Measurements from ENCODE around the gene MMP15.
"Not testable (repeated sequence)": the region's sequence is repeated elsewhere in the genome, so short reads cannot be mapped to it uniquely, and the experiment has no call there.

The MMP15 gene

DNA sequence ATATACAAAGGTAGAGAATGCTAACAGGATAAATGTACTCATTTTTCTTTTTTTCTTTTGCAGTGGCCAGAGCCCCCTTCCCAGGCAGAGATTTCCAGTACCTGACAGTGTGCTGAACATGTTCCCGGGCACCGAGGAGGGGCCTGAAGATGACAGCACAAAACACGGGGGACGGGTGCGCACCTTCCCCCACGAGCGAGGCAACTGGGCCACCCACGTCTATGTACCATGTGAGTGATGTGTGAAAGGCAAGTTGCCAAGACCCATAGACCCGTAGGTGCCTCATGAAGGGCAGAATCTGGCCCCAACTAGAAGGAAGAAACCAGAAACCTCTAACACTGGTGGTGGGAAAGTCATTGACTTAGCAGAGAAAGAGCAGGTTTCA is 23.1 kb upstream of the MMP15 start:
- TF ChIP-seq, protein P1, sequence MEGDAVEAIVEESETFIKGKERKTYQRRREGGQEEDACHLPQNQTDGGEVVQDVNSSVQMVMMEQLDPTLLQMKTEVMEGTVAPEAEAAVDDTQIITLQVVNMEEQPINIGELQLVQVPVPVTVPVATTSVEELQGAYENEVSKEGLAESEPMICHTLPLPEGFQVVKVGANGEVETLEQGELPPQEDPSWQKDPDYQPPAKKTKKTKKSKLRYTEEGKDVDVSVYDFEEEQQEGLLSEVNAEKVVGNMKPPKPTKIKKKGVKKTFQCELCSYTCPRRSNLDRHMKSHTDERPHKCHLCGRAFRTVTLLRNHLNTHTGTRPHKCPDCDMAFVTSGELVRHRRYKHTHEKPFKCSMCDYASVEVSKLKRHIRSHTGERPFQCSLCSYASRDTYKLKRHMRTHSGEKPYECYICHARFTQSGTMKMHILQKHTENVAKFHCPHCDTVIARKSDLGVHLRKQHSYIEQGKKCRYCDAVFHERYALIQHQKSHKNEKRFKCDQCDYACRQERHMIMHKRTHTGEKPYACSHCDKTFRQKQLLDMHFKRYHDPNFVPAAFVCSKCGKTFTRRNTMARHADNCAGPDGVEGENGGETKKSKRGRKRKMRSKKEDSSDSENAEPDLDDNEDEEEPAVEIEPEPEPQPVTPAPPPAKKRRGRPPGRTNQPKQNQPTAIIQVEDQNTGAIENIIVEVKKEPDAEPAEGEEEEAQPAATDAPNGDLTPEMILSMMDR (IDR thresholded peaks at IDR 0.05; ENCODE audit: low read length): no peak
- TF ChIP-seq EZH2 (IDR thresholded peaks at IDR 0.05; ENCODE audit: borderline replicate concordance, low read length): no peak

DNA sequence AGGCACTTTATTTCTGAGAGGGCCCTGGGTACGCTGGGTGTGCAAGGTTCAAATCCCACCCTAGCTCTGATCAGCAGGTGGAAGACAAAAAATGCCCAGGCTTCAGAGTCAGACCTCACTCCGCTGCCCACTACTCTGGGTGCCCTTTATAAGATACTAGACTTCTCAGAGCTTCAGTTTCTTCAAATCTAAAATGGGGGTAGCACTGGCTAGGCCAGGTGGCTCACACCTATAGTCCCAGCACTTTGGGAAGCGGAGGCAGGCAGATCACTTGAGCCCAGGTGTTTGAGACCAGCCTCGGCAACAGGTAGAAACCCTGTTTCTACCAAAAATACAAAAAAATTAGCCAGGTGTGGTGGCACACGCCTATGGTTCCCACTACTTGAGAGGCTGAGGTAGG is 22.6 kb upstream of the MMP15 start:
- H3K79me2 ChIP-seq (ENCODE audit: insufficient read depth, low read length): no peaks in the 10 kb centered on the region
- H2AFZ ChIP-seq (ENCODE audit: low read length): no peak overlapping the region

More for the DNA sequence above, 23.1 kb upstream of the MMP15 start:
- H3K4me2 ChIP-seq (ENCODE audit: low read length): peak overlapping the region; percentile 80
- H3K9me3 ChIP-seq (ENCODE audit: low read length): no peaks in the 10 kb centered on the region
- H3K4me3 ChIP-seq (ENCODE audit: low read depth, low read length, poor library complexity, severe bottlenecking): peak overlapping the region; percentile 70
- no peaks in the 10 kb centered on the region for H3F3A ChIP-seq (ENCODE audit: insufficient read depth, low read length)
- H3K27me3 ChIP-seq (ENCODE audit: insufficient read depth, low read length): no peaks in the 10 kb centered on the region
- H3K9ac ChIP-seq (ENCODE audit: low read length): peak overlapping the region; percentile 74
- no peaks in the 10 kb centered on the region for H4K20me1 ChIP-seq (ENCODE audit: insufficient read depth, low read length)
- H3K9me2 ChIP-seq (ENCODE audit: low read depth, low read length): no peaks in the 10 kb centered on the region
- no peaks in the 10 kb centered on the region for H3K79me2 ChIP-seq (ENCODE audit: insufficient read depth, low read length)
- H3K36me3 ChIP-seq (ENCODE audit: insufficient read depth, low read length): peaks cover 39% of the 10 kb centered on the region
- peaks cover 22% of the 10 kb centered on the region for H3K4me1 ChIP-seq (ENCODE audit: insufficient read depth, low read length, severe bottlenecking)
- no peak overlapping the region for H2AFZ ChIP-seq (ENCODE audit: low read length)
- no peak overlapping the region for H3K27ac ChIP-seq (ENCODE audit: low read depth, low read length, poor library complexity, severe bottlenecking)

DNA sequence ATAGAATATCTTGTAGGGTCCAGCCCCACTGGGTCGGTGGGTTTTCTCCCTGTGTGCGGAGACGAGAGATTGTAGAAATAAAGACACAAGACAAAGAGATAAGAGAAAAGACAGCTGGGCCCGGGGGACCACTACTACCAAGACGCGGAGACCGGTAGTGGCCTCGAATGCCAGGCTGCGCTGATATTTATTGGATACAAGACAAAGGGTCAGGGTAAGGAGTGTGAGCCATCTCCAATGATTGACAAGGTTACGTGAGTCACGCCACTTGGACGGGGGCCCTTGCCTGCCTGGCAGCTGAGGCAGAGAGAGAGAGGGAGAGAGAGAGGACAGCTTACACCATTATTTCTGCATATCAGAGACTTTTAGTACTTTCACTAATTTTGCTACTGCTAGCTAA is 20.8 kb upstream of the MMP15 start:
- not testable (repeated sequence) for H3F3A ChIP-seq (ENCODE audit: insufficient read depth, low read length); H3K4me3 ChIP-seq (ENCODE audit: low read depth, low read length, poor library complexity, severe bottlenecking); H3K27ac ChIP-seq (ENCODE audit: low read depth, low read length, poor library complexity, severe bottlenecking); H2AFZ ChIP-seq (ENCODE audit: low read length); H3K27me3 ChIP-seq (ENCODE audit: insufficient read depth, low read length); H4K20me1 ChIP-seq (ENCODE audit: insufficient read depth, low read length); H3K9me3 ChIP-seq (ENCODE audit: low read length); H3K9ac ChIP-seq (ENCODE audit: low read length); H3K79me2 ChIP-seq (ENCODE audit: insufficient read depth, low read length); H3K4me2 ChIP-seq (ENCODE audit: low read length); H3K9me2 ChIP-seq (ENCODE audit: low read depth, low read length)
- Histone ChIP-seq H3K4me1 (ENCODE audit: insufficient read depth, low read length, severe bottlenecking) (peaks cover 11% of the 10 kb centered on the region), H3K36me3 (ENCODE audit: insufficient read depth, low read length) (peaks cover 37% of the 10 kb centered on the region)

More for the DNA sequence above, 22.6 kb upstream of the MMP15 start:
- H3K9ac ChIP-seq (ENCODE audit: low read length): no peak overlapping the region
- H3K4me1 ChIP-seq (ENCODE audit: insufficient read depth, low read length, severe bottlenecking): peaks cover 22% of the 10 kb centered on the region
- H3K36me3 ChIP-seq (ENCODE audit: insufficient read depth, low read length): peaks cover 37% of the 10 kb centered on the region
- no peak overlapping the region for H3K27ac ChIP-seq (ENCODE audit: low read depth, low read length, poor library complexity, severe bottlenecking)
- no peaks in the 10 kb centered on the region for H3K9me3 ChIP-seq (ENCODE audit: low read length)
- TF ChIP-seq EZH2 (IDR thresholded peaks at IDR 0.05; ENCODE audit: borderline replicate concordance, low read length): no peak
- TF ChIP-seq, protein P1 (IDR thresholded peaks at IDR 0.05; ENCODE audit: low read length): no peak
- no peak overlapping the region for H3K4me2 ChIP-seq (ENCODE audit: low read length)
- no peaks in the 10 kb centered on the region for H3K9me2 ChIP-seq (ENCODE audit: low read depth, low read length)
- H3F3A ChIP-seq (ENCODE audit: insufficient read depth, low read length): no peaks in the 10 kb centered on the region
- H4K20me1 ChIP-seq (ENCODE audit: insufficient read depth, low read length): no peaks in the 10 kb centered on the region
- no peak overlapping the region for H3K4me3 ChIP-seq (ENCODE audit: low read depth, low read length, poor library complexity, severe bottlenecking)
- H3K27me3 ChIP-seq (ENCODE audit: insufficient read depth, low read length): no peaks in the 10 kb centered on the region

DNA sequence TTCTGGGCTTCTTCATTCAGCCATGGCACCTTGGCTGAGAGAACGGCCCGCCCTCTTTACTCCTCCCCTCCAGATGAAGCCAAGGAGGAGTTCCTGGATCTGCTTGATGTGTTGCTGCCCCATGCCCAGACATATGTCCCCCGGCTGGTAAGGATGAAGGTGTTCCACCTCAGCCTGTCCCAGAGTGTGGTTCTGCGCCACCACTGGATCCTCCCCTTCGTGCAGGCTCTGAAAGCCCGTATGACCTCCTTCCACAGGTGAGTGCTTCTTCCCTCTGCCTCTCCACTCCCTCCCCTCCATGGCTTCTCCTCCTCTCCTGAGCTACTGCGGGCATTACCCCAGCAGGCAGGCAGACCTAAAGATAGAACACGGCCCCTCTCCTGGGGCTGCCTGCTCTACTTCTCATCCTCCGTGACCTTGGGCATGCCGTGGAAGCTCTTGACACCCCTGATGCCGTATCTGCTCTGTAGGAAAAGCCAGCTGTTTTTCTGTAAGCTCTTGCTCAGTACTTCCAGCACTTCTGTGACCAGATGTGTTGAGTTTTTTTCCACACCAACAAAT is 15.6 kb upstream of the MMP15 start:
- Histone ChIP-seq H3K9ac (ENCODE audit: low read length) (no peak overlapping the region), H3K4me2 (ENCODE audit: low read length) (no peak overlapping the region), H3K79me2 (ENCODE audit: insufficient read depth, low read length) (no peaks in the 10 kb centered on the region), H4K20me1 (ENCODE audit: insufficient read depth, low read length) (no peaks in the 10 kb centered on the region), H3F3A (ENCODE audit: insufficient read depth, low read length) (no peaks in the 10 kb centered on the region), H2AFZ (ENCODE audit: low read length) (no peak overlapping the region), H3K9me2 (ENCODE audit: low read depth, low read length) (no peaks in the 10 kb centered on the region), H3K9me3 (ENCODE audit: low read length) (no peaks in the 10 kb centered on the region), H3K27ac (ENCODE audit: low read depth, low read length, poor library complexity, severe bottlenecking) (no peak overlapping the region), H3K27me3 (ENCODE audit: insufficient read depth, low read length) (no peaks in the 10 kb centered on the region), H3K4me3 (ENCODE audit: low read depth, low read length, poor library complexity, severe bottlenecking) (no peak overlapping the region), H3K4me1 (ENCODE audit: insufficient read depth, low read length, severe bottlenecking) (no peaks in the 10 kb centered on the region), H3K36me3 (ENCODE audit: insufficient read depth, low read length) (peaks cover 53% of the 10 kb centered on the region)
- TF ChIP-seq, protein P1 (IDR thresholded peaks at IDR 0.05; ENCODE audit: low read length): no peak
- TF ChIP-seq EZH2 (IDR thresholded peaks at IDR 0.05; ENCODE audit: borderline replicate concordance, low read length): no peak
